COLO668 (cell line): ENCODE results near the gene ZMIZ1.

Experiments
- DNase-seq: peaks from one replicate; lab custom pipeline; 2025; ENCODE audit not compliant: unreplicated experiment; lab: John Stamatoyannopoulos, UW

Gene ZMIZ1

DNA sequence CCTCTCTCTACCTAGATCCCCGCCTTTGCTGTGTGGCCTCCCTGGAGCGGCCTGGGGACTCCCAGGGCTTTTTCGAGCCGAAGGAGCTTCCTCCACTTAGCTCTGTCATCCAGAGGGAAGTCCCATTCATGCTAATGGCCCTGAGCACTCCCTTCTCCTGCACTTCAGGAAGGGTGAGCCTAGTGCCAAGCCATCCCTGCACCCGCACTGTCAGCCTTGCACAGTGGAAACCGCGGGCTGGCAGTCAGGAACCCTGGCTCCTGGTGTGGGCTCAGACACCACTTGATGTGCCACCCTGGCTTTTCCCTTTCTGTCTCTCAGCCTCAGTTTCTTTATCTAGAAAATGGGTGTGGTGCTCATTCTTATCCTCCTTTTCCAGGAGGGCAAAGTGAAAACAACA, 131.6 kb downstream of the ZMIZ1 start:
- no peak for DNase-seq

DNA sequence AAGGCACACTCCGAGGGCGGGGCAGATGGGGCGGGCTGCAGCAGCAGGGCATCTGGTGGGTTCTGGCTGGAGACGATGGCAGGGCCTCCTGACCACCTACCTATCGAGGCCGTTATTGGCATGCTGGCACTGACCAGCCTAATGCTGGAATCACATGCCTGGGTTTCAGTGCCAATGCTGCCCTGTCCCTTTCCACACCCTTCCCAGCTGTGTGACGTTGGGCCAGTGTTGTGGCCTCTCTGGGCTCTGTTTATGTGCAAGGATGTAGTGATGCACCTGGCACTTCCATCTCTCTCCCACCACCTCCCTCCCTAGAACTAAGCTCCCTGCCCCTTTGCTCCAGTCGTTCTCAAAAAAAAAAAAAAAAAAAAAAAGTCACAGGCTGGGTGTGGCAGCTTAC, 132.9 kb downstream of the ZMIZ1 start:
- DNase-seq = no peak

DNA sequence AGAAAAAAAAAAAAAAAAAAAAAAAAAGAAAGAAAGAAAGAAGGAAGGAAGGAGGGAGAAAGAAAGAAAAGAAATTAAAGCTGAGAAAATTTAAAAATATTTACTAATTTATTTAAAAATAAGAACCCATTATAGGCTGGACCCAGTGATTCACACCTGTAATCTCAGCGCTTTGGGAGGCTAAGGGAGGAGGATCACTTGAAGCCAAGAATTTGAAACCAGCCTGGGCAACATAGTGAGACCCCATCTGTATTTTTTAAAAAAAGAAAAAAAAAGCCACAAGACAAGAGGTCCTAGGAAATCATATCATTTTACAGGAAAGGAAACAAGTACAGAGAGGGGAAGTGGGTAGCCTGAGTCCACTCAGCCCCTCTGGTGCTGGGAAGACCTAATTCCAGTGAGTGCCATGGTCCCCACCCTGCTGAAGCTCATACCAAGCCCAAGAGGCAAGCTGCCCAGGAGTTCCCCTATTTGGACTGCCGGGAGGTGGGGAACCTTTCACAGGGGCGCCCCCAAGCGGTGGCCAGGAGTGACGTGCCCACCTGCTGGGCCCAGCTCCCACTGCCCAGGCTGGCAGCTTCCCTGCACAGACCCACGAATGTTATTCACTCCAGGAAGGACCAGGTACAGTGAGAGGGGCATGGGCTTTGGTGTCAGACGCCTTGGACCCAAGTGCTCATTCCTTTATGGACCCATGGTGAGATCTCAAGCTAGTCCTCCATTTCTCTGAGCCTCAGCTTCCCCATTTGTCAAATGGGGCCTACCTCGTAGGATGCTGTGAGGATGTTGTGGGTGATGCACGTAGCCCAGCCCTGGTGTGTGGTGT, 133.6 kb downstream of the ZMIZ1 start:
- DNase-seq = peak; percentile 44

DNA sequence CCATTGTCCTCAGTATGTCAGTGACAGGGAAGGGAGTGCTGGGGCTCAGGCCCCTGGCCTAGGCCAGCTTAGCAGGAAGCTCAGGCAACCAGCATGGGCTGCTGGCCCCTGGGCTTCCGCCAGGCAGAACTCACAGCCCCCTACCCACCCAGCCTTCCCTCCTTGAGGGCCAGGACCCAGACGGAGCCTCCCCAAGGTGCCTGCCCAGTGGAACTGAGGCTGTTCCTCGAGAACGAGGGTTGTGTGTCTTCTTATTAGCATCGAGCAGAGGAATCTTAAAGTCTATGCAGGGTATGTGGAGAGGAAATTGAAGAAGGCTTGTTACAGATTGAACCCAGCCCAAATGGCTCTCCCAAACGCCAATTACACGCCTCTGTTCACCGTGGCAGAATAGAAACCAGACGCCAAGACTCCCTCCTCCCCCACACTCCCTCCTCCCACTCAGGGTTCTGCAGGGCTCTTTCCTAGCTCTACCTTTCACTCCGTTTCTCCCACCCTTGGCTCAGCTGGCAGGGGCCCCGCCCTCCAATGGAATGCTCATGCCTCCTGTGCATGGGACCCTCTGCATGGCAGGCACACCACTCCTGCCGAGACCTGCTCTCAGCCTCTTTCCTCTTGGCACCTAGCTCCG, 134.4 kb downstream of the ZMIZ1 start:
- DNase-seq = no peak

DNA sequence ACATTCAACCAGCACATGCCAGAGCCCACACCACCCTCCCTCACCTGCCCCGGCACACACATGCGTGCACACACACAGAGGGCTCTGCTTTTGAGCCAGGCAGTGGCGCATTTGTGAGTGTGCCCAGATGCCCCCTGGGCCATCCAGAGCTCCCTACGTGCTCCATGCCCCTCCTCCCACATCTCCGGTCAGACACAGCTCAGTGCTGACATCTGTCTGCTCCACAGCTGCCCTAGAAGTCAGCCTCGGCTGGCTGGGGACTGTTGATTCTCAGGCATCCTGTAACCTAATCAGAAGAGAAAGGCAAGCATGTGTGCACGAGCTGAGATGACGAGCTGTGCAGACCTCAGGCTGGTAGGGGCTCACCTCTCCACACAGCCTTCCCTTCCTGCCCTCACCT, 135.1 kb downstream of the ZMIZ1 start:
- DNase-seq = peak; percentile 0

DNA sequence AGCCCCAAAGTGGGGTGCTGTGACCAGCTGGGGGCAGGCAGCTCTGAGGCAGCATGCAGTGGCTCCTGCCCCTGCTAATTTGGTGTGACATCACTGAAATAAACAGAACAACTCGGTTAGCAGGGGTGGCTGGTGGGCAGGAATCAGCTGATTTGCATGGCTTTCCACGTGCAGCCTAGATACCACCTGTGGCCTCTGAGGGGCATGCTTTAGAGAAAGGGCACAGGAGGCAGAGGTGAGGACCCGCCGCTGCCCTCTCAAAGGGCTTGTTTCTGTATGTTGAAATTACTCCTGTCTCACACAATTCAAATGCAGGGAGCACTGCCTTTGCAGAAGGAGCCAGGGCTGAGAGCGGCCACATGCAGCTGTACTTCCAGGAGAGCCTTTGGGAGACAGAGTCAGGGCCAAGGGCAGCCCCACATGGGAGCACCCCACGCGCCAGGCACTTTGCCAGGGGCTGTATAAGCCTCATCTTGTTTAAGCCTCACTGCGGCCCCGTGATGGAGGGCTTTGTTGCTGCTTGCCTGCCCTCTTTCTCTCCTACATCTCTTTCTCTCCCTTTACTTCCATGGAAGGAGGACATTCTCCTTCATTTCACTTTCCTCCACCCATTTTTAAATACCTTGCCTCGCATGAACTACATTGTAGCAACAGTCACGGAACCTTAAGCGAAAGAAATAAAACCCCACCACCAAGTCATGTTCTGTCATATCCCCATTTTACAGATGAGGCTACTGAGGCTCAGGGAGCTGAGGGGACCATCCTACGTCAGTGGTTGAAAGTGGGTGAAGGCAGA, 137.7 kb downstream of the ZMIZ1 start:
- DNase-seq = no peak

DNA sequence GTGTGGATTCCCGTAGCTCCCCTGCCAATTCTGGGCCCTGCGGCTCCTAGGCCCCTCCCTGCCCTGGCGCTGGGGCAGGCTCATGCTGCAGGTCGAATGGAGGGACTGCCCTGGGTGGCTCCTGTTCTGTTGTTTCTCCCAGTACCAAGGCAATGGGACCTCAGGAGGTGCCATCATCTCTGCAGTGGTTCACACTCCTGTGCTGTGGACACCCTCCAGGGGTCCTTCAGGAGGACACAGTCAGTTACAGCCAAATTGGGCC, 138.3 kb downstream of the ZMIZ1 start:
- no peak for DNase-seq

DNA sequence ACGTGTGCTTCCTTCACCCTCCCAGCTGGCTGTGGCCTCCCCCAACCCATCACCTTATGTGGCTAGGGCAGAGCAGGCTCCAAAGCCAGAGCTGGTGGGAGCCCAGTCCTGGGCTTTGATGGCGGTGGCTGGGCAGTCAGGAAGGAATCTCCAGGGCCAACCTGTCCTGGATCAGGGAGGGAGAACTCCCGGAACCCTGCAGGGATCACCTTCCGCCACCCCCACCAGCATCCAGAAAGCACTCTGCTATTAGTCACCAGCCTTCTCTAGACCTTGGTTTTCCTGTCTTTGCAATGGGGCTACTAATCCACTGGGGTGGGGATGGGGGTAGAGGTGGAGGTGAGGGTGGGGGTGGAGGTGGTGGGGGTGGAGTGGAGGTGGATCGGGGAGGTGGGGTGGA, 139.0 kb downstream of the ZMIZ1 start:
- DNase-seq = no peak

DNA sequence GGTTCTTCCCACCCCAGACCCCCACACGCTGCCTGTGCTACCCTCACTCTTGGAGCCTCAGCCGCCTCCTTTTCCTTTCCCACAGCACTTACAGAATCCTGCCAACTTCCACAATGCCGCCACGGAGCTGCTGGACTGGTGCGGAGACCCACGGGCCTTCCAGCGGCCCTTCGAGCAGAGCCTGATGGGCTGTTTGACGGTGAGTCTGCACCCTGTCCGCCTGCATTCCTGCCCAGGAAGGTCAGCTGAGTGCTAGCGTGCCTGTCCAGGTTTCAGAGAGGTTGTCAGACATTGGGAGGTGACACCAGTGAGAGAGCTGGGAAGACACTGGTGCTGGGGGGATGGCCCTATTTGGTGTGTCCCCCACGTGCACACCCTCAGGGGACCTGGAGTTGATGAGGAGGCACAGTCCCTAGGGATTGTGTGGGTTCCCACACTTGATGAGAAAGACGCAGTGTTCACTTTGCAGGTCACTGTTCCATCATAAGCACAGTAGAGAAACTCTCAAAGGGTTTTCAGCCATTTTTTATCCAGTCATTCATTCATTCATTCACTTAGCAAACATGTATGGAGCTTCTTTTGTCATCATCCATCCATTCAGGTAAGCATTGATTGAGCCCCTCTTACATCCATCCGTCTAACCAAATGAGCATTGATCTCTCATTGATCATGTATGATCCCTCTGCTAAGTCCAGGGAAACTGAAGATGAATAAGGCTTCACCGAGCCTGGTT, 139.7 kb downstream of the ZMIZ1 start:
- DNase-seq = no peak

DNA sequence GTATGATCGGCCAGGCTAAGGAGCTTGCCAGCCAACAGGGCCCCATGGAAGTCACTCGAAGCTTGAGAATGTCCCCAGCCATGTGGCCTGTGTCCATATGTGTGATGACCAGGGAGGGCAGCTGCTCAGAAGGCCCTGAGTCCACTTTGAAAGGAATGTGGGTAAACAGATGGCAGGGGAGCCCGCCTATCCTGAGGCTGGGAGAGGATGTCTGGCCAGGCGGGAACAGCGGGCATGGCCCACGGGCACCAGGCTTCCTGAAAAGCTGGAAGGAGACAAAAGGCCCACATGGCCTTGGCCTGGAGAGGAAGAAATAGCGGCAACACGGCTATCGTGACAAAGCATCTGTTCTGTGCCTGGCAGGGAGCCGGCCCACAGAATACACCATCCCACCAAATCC, 140.6 kb downstream of the ZMIZ1 start:
- no peak for DNase-seq

DNA sequence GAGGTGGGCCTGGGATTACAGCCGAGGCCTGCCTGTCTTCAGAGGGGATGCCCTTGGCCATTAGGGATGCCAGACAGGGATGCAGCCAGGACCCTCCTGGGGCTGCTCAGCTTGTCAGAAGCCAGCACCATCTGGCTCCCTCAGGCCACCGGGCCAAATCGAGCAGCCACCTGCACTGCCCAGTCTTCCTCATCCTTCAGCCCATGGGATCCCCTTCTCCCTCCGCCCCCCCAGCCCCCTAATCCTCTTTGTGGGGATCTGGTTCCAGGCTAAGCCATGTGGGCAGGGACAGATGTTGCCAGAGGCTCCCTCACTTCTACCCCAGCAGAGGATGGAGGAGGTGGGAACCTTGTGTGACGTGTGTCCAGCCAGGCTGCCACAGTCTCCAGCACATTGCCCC, 141.1 kb downstream of the ZMIZ1 start:
- no peak for DNase-seq

DNA sequence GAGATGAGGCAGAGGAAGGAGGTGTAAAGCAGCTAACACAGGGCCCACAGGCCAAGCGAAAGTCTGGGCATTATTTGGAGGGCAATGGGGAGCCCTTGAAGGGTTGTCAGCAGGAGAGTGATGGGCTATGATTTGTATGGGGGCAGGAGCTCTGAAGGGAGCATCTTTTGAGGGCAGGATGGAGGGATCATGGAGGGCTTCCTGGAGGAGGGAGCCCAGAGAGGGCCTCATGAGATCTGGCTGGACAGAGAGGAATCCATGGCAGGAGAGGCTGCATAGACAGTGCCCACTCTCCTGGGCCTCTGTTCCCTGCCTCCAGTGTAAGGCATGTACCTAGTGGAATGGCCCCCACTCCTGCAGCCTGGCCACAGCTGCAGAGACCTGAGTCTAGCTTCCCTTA, 141.9 kb downstream of the ZMIZ1 start:
- no peak for DNase-seq

DNA sequence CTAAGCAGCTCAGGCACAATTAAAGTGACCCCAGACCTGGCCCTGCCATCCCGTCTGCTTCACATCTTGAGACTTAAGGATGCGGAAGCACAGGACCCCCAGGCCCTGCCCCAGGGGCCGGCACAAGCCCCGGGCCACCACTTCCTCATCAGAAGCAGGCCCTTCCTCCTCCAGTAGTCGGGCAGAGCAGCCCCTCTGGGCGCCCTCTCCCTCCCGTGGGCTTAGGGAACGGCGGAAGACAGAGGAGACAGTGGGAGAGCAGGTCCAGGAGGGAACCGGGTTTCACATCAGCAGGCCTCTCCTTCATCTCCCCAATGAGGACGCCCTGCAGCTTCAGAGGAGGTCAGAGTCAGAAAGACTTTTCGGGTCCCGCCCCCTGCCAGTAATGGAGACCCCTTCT, 142.8 kb downstream of the ZMIZ1 start:
- no peak for DNase-seq

DNA sequence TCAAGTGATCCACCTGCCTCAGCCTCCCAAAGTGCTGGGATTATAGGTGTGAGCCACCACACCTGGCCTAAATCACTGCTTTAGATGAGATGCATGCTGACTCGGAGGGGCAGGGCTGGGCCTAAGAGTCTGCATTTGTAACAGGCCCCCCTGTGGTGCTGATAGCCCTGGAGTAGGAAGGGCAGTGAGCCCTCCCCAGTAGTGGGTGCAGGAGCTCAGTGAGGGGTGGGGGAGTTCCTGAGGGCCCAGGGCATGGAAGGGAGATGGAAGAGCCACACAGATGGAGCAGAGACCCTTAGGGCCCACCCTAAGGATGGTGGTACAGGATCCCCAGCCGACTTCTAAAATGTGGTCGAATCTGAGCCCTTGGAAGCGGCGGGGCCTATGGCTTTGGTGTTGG, 146.8 kb downstream of the ZMIZ1 start:
- DNase-seq = no peak

DNA sequence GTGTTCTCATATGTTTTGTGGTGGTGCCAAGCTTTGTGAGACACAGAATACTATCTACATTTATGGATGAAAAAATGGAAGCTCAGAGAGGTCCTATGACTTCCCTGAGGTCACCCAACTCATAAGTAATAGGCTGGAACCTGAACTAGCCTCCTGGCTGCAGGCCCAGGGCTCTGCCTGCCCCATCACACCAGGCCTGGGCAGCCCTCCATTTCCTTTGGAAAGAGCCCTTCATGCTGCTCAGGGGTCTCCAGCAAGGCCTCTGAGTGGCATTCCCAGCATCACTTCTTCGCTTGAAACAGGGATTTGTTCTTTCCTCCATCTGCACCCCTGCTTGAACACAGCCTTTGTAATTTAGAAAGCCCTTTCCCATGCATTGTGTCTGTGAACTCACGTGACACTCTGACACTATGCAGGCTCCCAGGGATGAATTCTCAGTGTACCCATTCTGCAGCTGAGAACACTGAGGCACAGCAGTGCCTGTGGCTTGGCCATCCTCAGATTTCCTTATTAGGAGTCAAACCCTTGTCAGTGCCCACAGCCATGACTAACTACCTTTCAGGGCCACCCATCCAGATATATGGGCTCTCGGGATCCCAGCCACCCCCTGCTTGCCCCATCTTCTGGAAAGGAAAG, 150.7 kb downstream of the ZMIZ1 start:
- DNase-seq = no peak

DNA sequence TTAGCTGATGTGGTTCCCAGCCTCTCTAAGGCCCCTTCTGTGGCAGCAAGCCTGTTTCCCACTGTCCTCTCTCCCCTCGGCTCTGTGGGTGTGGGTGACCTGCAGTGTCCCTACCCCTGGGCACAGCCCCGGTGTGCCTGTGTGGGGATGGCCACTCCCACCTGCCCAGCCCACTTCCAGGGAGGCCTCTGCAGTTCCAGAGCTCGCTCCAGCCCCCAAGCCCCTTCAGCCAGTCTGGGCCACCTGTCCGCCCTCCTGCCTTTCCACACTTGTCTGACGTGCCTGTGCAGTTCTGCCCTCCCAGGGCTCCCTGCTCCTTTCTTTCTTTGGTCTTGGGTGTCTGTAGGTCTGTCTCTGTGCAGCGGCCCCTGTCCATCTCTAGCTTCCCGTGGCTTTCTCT, 151.5 kb downstream of the ZMIZ1 start:
- DNase-seq = no peak

DNA sequence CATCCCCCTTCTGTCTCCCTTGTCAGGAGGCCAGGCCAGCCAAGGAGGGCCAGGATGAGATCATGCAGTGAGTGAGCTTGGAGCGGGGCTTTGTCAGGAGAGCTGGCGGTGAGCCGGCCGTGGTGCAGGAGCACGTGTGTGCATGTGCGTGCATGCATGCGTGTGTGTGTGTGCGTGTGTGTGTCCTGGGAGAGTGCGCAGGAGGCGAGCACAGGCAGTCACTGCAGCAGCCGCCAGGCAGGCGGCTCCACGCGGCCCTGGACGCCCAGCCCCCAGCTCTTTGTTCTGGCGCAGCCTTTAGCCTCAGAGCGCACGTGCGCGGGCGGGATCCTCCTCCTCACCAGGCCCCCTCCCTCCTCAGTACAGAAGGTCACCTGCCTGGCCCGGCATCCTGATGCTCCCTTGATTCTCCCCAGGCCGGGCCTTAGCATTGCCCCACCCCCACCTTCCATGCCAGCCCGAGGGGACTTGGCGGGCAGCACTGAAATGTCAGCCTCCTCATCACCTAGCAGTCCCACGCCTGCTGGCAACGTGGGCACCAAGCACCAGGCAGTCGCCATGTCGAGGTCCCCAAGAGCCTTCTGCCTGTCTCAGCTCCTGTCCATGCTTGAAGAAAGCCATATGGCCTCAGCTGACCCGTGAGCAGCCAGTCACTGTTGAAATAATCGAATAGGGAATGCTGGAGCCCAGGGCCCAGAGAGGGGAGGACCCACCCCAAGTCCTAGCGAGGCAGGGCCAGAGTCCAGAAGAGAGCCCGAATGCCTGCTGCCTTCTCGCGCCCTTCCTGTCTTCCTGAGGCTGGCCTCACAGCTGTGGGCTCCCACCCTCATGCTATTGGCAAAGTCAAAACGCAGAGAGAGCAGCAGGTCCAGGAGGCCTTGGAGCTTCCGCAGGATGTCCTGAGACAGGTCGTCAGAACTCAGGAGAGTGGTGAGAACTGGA, 152.6 kb downstream of the ZMIZ1 start:
- DNase-seq = no peak

DNA sequence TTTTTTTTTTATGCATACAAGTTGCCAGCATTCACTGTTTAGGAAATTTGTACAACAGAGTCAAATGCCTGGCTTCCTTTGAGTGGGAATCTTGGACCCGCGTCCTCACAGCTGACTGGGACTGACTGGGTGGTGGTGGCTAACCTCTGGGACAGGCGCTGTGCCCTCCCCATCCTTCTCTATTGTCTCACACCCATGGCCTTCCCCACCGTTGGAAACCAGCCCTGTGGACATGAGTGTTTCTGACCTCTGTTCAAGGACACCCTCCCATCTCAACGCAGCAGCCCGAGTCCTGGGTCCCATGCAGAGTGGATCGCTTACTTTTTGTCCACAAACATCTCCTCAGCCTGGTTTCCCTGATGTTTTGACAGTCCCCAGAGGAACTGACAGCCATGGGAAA, 153.4 kb downstream of the ZMIZ1 start:
- DNase-seq = no peak

DNA sequence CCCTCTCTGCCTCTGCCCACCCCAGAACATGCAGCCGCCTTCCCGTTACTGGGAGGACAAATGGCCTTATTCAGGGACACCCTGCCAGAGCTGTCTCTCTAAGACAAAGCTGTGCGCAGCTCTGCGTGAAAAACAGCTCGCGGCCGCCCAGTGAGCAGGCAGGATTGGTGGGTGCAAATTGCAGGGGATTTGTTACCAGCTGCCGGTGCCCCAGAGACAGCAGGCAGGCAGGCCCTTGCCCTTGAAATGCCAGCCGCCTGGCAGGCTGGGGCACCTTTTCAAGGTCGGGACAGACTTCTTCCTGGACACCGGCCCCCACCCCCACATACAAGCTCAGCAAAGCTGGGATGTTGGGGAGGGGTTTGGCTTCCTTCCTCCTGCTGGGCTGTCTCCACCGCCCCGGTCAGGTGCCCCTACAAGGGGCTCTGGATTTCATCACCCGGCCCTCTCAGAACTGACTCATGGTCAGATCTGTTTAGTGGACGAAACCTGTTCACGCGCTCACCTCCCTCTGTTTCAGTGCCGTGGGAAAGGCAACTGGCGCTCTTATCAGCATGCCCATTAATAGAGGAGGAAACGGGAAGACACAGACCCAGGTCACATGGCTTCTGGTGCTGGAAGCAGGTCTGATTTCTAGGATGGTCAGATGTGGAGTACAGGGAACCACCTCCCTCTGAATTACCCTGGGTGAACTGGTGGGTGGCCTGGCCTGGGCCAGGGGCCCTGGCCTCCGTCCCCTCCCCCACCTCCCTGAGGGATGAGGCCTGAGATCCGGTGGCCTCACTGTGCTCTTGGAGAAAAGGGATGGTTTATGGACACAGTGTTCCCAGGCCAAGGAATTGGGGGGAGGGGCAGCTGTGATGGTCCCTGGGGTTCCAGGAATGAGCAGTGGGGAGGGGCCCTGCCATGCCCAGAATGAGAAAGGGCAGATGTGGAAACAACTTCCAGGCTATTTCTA, 154.6 kb downstream of the ZMIZ1 start:
- no peak for DNase-seq
